GM18867 (cell line): ENCODE measurements around the gene TBC1D7.
A peak's percentile ranks its signal among the peaks of the same experiment; 100 is the strongest.

Experiments used
- ATAC-seq: cut with Tn5 transposase; IDR thresholded peaks from one replicate; pipeline ENCODE4 v1.9.1; 2021; ENCODE audit warnings: mild to moderate bottlenecking, moderate library complexity; ENCODE audit not compliant: unreplicated experiment

The TBC1D7 gene

DNA sequence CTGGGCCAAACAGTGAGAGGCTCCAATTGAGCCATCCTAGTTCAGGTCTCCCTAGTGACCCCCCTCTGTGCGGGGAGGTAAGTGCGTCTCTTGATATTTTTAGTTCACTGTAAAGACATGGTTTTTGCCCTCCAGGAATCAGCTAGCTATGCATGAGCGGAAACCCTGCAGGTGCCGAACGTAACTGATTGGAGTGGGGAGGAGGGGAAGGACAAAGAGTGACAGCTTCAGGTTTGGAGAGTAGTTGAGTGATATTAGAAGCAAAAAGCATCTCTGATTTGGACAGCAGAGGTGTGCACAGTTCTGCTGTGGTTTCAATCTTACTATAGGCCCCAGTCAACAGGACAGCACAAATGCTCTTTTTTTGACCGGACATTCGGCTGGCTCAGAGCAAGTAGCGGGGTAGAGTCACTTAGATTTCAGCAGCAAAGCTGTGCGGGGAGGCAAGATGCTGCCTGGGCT lies 31.8 kb downstream of the TBC1D7 start:
- ATAC-seq: no peak

DNA sequence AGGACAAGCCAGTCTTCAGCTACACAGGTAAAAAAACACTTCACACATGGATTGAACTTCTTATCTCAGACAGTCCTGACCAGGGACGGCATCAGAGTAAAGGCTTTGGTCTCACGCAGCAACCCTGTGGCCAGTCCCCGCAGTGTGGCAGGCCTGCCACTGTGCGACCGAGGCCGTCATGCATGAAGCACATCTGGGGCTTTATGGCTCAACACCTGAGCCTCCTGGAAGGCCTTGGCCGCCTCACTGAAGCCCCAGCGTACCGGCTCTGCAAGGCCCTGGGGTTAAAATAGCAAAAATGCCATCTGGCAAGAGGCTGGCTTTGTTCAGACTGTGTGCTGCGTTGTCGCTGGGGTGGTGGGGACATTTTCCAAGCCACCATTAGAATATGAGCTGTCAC lies 32.8 kb downstream of the TBC1D7 start:
- ATAC-seq: no peak

DNA sequence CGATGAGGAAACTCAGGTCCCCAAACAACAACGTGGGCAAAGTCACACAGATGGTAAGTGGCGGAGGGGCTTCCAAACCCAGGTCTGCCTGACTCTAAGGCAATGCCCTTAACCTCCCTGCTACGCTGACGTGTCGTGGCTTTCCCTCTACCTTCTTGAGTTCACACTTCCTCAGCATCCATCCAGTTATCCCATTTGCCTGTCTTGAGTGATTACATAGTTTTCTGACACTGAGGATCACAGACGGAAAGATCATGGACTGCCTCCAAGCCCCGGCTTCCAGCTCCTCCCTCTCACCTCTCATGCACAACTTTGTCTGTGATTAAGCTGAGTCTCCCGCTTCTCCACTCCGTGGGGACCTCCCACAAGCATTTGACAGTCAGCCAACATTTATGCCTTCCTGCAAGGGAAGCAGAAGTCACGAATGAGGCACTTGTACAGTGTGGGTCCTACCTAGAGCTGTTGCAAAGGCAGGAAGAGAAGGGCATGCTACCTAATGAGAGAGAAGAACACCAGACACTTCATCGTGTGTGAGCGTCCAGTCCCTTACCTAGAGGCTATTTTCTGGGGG lies 33.8 kb downstream of the TBC1D7 start:
- no peak for ATAC-seq

DNA sequence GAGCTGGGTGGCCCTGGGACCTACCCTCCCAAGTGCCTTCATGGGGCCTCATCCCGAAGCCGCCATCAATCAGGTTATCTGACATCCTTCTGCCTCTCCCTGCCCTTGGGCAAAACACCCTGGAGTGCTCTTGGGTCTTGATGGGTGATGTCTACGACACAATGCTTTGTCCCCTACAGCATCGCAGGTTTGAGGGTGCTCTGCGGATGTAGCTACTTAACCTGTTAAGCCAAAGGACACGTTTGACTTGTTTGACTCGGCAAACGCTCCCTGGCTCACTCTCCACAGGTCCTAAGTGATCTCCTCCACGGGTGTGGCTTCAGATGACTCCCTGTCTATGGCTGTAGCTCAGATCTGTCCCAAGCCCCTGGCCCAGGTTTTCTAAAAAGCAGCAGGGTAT lies 35.6 kb downstream of the TBC1D7 start:
- ATAC-seq: no peak

DNA sequence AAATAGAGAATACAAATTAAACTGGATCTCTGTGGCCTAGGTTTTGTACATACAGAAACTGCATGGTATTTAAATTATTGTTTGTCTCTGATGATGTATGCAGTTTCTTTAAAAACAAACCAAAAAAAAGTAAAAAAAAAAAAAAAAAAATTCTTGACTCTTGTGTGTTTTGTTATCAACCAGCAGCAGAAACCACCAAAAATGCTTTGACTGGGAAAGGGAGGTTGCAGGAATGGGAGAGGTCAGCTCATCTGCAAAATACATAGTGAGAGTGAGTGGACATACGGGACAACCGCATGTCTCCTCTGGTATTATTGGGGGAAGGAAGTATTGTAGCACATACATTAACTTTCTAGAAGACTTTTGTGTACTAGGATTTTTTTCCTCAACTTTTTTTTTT lies 38.0 kb downstream of the TBC1D7 start:
- ATAC-seq: no peak

DNA sequence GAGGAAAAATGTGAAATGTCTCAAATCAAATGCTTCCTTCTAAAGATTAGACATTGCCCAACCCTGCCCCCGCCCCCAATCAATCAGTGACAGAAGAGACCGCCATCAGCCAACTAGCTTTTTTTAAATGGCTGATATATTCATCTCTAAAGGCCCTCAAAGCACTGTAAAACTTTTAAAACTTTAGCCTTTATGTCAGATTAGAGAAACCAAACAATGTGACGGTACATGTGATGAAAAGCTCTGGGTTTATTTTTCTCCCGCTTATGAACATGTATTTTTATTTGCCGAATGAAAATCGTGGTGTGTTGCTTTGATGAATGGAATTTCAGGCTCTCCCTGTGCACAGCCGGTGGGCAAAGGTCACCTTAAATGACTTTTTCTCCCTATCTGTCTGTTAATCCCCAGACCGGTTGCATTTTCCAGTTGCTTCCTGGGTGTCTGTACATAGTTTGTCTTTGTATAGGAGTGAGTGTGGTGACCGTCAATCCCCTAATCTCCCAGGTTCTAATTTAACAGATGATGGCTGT lies 38.5 kb downstream of the TBC1D7 start:
- no peak for ATAC-seq

DNA sequence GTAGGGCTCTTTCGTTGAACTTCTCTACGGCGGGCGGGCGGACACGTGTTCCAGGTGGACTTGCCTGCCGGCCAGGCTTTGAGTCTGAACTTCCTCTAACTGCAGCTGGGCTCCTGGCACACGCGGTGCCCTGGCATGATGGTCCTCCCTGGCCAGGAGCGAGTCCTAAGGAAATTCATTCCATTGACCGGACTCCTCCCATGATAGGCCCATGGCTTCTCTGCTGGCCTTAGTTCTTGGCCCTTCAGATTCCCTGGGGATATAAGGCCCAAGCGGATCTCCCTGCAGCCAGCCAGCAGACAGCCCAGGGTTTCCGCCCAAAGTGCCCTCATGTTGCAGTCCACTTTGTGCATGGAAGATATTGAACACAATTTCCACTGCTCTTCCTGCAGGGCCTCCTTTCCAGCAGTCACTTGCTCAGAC lies 39.4 kb downstream of the TBC1D7 start:
- no peak for ATAC-seq

DNA sequence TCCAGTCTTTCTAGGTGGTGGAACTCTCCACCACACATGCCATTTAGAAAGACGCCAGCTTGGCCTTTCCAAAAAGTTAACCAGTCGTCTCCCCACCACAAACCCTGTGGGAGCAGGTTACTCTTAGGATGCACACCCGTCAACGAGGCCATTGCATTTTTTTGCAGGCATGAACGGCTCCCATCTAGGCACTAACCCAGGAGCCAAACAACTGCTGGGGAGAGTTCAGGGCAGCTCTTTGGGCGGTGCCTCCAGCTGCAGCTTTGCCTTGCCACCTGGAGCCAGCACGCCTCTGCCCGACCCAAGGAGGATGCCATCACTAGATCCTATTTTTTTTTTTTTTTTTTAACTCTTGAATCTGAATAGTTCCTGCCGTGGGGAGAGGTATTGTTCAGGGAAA lies 39.9 kb downstream of the TBC1D7 start:
- no peak for ATAC-seq

DNA sequence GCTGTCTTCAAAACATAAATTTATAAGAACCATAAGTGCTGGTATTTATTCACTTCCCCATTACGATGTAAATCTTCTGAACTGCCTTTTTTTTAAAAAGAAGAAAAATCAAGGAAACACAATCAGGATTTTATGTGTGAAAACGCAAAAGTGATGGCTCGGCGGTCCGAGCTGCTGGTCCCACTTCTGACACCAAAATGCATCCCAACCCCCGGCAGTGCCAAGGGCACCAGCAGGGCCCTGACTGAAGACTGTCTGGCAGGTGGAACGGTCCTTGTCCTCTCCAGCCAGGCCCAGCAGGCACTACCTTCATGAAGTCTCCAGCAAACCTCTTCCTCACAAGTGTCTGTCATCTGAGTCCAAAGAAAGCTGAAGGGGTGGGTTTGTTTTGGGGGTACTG lies 41.2 kb downstream of the TBC1D7 start:
- no peak for ATAC-seq

DNA sequence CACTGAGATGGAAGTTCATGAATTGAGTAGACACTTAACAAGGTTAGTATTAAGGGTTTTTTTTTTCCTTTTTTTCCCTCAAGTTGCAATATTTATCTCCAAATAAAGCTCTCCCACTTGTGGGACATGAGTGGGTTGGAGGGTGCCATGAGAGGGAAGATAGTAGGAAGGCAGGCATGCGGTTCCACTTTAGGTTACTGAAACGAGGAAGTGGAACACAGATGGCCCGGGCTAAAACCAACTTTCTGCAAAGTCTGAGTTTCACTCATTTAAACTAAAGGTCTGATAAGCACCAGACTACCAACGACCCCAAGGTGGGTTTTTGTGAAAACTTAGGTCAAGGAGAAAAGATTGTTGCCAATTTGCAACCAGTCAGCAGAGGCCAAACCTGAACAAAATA lies 42.2 kb downstream of the TBC1D7 start:
- peak; percentile 67 for ATAC-seq

DNA sequence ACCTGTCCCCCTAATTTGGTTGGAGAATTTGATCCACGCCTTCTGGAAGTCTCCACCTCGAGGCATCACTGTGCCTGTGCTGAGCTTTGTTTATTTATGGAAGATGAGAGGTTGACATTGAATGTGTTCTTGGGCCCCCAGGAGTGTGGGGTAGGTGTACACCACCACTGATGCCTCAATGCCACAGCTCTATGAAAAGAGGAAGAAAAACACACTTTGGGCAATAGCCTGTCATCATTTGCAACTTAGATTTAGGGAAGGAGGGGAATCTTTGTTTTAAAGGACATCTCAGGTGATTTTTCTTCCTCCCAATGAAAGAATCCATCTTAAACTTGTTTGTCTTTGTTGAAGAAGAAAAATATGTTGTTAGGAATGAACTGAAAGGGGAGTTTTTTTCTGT lies 42.6 kb downstream of the TBC1D7 start:
- ATAC-seq: no peak

DNA sequence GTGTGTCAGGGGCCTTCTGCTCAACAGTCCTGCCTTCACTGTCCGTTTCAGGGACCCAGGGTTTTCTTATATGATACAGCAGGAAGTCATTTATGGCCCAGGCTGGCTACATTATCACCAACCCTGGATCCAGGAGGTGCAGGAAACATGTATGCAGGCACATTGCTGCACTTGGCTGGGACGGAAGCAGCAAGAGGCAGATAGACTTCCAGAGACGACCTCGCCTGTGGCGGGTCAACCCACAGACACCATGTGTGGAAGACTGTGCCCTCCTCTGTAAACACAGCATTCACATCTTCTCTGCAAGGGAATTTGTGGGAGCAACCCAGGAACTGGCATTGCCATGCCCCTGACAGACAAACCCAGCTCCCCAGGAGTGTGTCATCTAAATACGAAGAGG lies 43.7 kb downstream of the TBC1D7 start:
- no peak for ATAC-seq

DNA sequence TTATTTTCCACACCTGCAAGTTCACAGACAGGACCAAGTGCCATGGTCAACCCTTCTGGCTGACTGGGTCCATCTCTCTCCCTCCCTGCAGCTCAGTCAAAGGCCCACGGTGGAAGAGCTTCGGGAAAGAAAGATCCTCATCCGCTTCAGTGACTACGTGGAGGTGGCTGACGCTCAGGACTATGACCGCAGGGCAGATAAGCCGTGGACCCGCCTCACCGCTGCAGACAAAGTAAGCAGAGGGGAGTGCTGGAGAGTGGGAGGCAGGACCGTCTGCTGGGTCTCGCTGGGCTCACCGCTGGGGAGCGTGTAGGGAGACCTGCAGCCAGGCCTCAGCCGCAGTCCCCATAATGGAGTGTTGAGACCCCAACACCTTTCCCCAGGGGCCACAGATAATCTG lies 45.0 kb downstream of the TBC1D7 start:
- no peak for ATAC-seq

DNA sequence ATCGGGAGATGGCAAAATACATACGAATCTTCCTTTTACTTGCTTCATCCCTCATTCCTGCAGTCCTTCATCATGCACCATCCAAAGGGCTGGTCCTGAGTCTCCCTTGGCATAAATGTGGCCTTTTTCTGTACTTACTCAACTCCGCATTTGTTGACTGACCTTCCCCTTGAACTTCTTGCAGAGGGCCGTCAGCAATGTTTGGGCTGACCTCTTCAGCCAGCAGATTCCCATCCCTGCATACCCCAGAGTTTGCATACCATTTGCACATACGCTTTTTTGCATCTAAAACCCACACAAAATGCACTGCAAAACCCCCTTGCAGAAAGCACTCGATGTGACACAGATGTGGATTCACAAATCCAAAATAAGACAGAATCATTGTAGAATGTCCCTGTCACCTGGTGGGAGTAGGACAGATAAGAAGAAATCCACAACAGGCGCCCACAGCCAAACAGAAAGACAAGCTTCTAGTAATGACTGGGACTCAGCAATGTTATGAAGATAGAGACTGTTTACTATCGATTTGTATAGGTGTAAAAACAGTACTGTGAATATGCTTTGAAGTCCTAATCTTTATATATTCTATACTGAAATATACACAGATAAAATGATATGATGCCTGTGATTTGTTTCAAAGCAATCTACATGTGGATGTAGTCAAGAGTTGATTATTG lies 45.8 kb downstream of the TBC1D7 start:
- ATAC-seq: no peak

DNA sequence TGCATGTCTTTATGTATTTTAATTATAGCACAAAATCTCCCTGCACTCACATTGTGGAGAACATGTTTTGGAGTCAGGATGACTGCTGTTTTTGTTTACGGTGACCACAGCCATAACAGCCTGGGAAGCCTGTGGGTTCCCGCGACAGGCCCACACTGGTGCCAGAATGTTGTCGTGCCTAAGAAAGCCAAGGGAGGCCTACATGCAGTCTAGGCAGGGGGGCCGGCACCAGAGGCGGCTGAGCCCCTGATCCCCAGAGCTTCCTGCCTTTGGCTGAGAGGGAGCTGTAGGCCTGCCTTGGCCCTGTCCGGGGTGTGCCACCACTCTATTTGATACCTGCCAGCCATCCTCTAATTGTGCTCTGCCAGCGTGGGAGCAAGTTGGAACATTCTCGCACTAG lies 46.7 kb downstream of the TBC1D7 start:
- no peak for ATAC-seq

DNA sequence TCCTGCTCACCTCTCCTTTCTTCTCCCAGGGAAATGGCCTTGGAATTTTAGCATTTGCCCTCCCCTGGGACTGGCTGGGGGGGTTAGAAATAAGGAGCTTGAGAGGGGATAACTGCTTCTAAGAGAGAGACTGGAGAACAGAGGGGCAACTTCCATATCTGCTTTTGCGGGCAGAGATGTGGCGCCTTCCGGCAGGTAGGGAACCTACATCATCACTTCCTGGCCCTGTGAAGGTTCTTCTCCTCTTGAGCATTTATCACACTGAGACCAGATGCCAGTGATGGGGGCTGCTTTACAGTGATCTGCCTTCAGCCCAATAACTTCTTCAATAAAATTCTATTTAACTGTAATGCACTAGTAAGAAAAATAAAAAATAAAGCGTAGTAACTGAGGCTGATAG lies 48.1 kb downstream of the TBC1D7 start:
- ATAC-seq: no peak

DNA sequence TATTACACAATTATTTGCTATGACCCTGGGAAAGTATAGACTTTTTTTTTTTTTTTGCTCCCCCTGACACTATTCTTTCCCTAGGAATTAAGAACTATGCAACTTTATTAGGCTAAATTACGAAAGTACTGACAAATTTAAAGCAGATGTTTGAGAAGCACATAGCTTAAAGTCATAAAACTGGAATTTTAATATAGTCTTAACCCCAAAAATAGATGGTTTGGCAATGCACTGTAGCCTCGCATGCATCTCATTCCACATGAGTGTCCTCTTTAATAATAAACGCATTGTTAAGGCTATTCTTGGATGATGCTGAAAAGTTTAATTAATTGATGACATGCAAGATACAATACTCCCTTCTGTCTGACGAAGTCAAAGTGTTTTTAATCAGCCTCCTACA lies 49.3 kb downstream of the TBC1D7 start:
- no peak for ATAC-seq

DNA sequence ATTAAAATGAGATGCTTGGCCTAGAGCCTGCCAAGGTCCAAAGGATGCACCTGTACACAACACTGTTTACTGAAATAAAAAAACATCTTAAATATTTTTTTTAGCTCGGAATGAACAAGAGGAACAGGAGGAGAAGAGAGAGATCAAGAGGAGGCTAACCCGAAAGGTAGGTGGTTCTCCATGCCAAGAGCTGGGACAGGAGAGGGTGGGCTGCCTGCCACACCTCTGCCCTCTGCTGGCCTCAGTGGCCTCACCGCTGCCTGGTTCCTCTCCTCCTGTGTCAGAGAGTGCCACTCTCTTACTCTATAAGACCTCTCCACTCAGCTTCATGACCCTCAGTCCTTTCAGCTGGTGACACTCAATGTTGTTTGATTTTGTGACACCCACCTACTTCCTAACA lies 50.2 kb downstream of the TBC1D7 start:
- ATAC-seq: no peak

DNA sequence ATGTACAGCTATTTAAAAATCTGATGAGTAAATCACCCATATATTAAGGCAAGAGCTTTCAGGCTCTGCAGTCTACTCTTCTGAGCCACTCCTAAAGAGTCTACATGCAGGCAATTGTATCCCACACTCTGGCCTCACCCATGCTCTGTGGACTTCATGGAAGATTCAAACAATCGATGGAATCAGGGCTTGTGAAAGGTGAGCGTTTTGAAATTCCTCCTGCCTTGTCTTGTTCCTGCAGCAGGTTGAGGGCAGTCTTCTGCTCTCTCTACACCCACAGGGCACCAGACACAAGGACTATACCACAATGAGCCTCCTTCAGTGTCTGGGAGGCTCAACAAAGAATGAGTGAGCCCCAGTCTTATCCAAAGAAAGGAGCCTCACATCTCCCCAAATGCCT lies 51.1 kb downstream of the TBC1D7 start:
- ATAC-seq: no peak

DNA sequence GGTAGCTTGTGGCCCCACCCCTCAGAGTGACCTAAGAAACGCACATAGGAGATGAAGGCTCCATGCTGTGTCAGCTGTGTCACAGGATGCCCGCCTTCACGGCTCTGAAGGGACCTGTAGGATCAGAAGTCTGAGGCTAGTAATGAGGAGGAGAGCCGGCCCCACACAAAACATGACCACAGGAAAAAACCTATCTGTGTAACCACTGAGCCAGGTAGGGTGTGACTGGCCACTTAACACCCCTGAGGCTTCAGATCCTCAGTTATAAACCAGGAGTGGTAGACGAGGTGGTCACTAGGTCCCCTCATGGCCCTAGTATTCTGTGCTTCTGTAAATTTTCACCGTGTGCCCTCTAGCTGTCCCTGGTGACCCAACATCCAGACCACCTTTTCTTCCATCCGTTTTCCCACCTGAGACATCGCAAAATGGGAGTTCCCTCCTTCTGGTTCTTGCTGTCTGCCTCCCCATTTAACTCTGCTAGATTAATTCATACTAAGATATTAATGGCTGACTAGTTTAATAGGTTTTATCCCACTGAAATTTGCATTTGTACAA lies 52.8 kb downstream of the TBC1D7 start:
- no peak for ATAC-seq

DNA sequence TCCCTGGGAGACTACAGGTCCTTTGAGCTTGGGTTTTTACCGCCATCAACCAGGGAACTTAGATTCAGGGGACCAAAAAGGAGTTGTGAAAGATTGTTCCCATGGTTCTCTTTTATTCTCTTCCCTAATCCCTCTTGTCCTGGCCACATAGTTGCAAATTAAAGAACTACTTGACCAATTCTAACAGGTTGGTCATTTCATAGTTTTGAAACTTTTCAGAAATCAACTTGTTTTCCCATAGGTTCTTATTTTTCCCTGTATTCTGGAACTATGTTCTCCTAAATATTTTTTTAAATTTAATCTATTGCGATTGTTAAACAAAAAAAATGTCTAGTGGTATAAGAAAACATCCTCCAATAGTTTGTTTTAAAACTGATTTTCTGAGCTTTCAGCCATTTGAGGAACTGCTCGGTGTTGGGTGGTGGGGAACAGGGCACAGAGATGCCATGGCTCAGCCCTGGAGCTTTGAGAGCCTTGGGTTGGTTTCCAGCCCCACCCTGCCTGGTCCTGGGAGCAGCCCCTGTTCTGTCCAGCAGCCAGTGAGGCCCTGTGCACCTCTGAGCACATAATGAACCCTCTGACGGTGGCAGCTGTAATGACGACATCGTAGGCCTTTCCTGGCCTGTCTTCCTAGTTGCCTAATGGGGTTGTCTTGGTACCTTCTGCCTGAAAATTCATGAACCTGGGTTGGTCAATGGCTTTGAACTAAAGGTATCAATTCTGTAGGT lies 53.5 kb downstream of the TBC1D7 start:
- ATAC-seq: no peak
